GM12878 (cell line): ENCODE results near the gene PAQR8. TPM values are rescaled to one million over a fixed set of nuclear protein-coding genes. Genes with fewer than 3 reads are reported as not detected.

Experiments used
- CBFB ChIP-seq: IDR thresholded peaks from 2 replicates; pipeline ENCODE4 v1.6.1; 2016; ENCODE audit warnings: antibody characterized with exemption, low read depth
- CREM ChIP-seq: IDR thresholded peaks from 2 replicates; pipeline ENCODE4 v1.6.1; 2014; ENCODE audit warnings: antibody characterized with exemption, low read depth
- E4F1 ChIP-seq: fragments of 450-650 bp; IDR thresholded peaks from 2 replicates; pipeline ENCODE4 v1.6.1; 2018; ENCODE audit warnings: borderline replicate concordance, mild to moderate bottlenecking; ENCODE audit not compliant: partially characterized antibody
- GATAD2B ChIP-seq: fragments of 450-650 bp; conservative IDR thresholded peaks from 2 replicates; pipeline ENCODE4 v1.6.1; 2017; ENCODE audit warnings: low read depth, mild to moderate bottlenecking, moderate library complexity
- IRF5 ChIP-seq: fragments of 450-650 bp; IDR thresholded peaks from 2 replicates; pipeline ENCODE4 v1.6.1; 2017; ENCODE audit warnings: borderline replicate concordance
- KDM1A ChIP-seq: fragments of 200-600 bp; sonication (generic); IDR thresholded peaks from 2 replicates; pipeline ENCODE4 v1.6.1; 2016; ENCODE audit warnings: borderline replicate concordance
- KLF5 ChIP-seq: fragments of 450-650 bp; IDR thresholded peaks from 2 replicates; pipeline ENCODE4 v1.6.1; 2014; ENCODE audit warnings: mild to moderate bottlenecking; ENCODE audit not compliant: partially characterized antibody
- MEF2B ChIP-seq: fragments of 450-650 bp; IDR thresholded peaks from 2 replicates; pipeline ENCODE4 v1.6.1; 2018; ENCODE audit warnings: mild to moderate bottlenecking, moderate library complexity; ENCODE audit not compliant: partially characterized antibody, poor library complexity, severe bottlenecking
- MTA3 ChIP-seq: IDR thresholded peaks from 2 replicates; pipeline ENCODE4 v1.6.1; 2012; ENCODE audit warnings: low read length, inconsistent platforms, borderline replicate concordance
- NFYB ChIP-seq: IDR thresholded peaks from 2 replicates; pipeline ENCODE4 v1.6.1; 2011; ENCODE audit warnings: low read depth, mild to moderate bottlenecking, low read length, improper control_type of control experiment, moderate library complexity; ENCODE audit not compliant: insufficient read depth
- PBX3 ChIP-seq: IDR thresholded peaks from 2 replicates; pipeline ENCODE4 v1.6.1; 2011; ENCODE audit warnings: mild to moderate bottlenecking, low read depth, low read length, moderate library complexity; ENCODE audit not compliant: insufficient replicate concordance
- PML ChIP-seq: IDR thresholded peaks from 2 replicates; pipeline ENCODE4 v1.6.1; 2012; ENCODE audit warnings: low read length, inconsistent platforms
- POLR2AphosphoS5 ChIP-seq: IDR thresholded peaks from 2 replicates; pipeline ENCODE4 v1.6.1; 2011; ENCODE audit warnings: mild to moderate bottlenecking, low read length, inconsistent platforms
- TCF7 ChIP-seq: IDR thresholded peaks from 2 replicates; pipeline ENCODE4 v1.6.1; 2014; ENCODE audit warnings: antibody characterized with exemption, borderline replicate concordance
- USF1 ChIP-seq: IDR thresholded peaks from 2 replicates; pipeline ENCODE4 v1.6.1; 2011; ENCODE audit warnings: borderline replicate concordance, low read depth, mild to moderate bottlenecking, moderate library complexity, mixed read lengths, low read length; ENCODE audit not compliant: insufficient read depth; ENCODE audit errors: extremely low read length
- USF2 ChIP-seq: IDR thresholded peaks from 2 replicates; pipeline ENCODE4 v1.6.1; 2011; ENCODE audit warnings: low read depth, low read length, improper control_type of control experiment, borderline replicate concordance
- ZNF24 ChIP-seq: fragments of 450-650 bp; IDR thresholded peaks from 2 replicates; pipeline ENCODE4 v1.6.1; 2017; ENCODE audit warnings: antibody characterized with exemption, mild to moderate bottlenecking
- ZNF687 ChIP-seq: fragments of 450-650 bp; IDR thresholded peaks from 2 replicates; pipeline ENCODE4 v1.6.1; 2017; ENCODE audit warnings: mild to moderate bottlenecking, moderate library complexity
- polyA plus RNA-seq, 11 experiments: library from polyadenylated mRNA; depleted of rRNA in 4 of 11; unstranded in 6 of 11; stranded (reverse) in 5 of 11; fragments of >200 nt; fragmentation: Nextera tagmentation in 4 of 11; fragmentation: Illumina TruSeq in 1 of 11; extraction: Ambion mirVana in 4 of 11; extraction: Trizol in 1 of 11; gene quantifications; 1 replicate in 1 of 11; 2 replicates in 10 of 11; pipeline versions ENCODE4 v1.2.1 to v1.2.3, GENCODE V29; 2011 to 2016; ENCODE audit warnings: inconsistent platforms in 2 of 11, missing spikeins in 2 of 11, low read depth in 1 of 11
- total RNA-seq, 4 experiments: library from RNA; depleted of rRNA in 3 of 4; stranded (reverse); fragments of >200 nt in 3 of 4; fragmentation: Illumina TruSeq in 1 of 4; extraction: Trizol in 1 of 4; gene quantifications; 2 replicates each; pipeline versions ENCODE4 v1.2.1 to v1.2.3, GENCODE V29; 2013 to 2021

PAQR8 gene
- total and polyA plus RNA-seq, 10 of the 15 experiments (the other 5 are each of a cell fraction or from before 2014, with no cell fraction given), result 3.9 to 22.4 (median 14.6) TPM

- TF ChIP-seq ZNF687, result no peak
- TF ChIP-seq TCF7, result no peak
- TF ChIP-seq PML, result peak; percentile 55; the same call in 1 of the 2 replicates
- no peak for TF ChIP-seq KDM1A
- TF ChIP-seq NFYB, result no peak
- TF ChIP-seq USF1, result no peak
- no peak for TF ChIP-seq E4F1
- peak; percentile 82 for TF ChIP-seq MEF2B
- no peak for TF ChIP-seq KLF5
- TF ChIP-seq POLR2AphosphoS5, result no peak; the same call in 1 of the 2 replicates
- TF ChIP-seq GATAD2B, result peak; percentile 74; the same call in 1 of the 2 replicates
- peak; percentile 20 for TF ChIP-seq CBFB
- TF ChIP-seq USF2, result no peak
- TF ChIP-seq PBX3, result peak; percentile 42
- TF ChIP-seq ZNF24, result no peak
- no peak for TF ChIP-seq IRF5
- TF ChIP-seq CREM, result no peak; the same call in 1 of the 2 replicates
- peak; percentile 93 for TF ChIP-seq MTA3
These were observed 27.8 kb downstream of the PAQR8 start (continued) for GRCh38 chr6:52389626-52390360.
